Measurements from ENCODE around the gene CRYL1. TPM values are rescaled to one million over a fixed set of nuclear protein-coding genes. Genes with fewer than 3 reads are reported as not detected.

CRYL1 gene
- total and polyA plus RNA-seq, 2 of the 4 experiments (the other 2 are of a cell fraction) = 11.7 to 16.4 TPM

- BruUV-seq (replicated peaks) = no TSS peak
- CTCF ChIA-PET = no interaction called here
These were observed 110.0 kb downstream of the CRYL1 start for GRCh38 chr13:20415694-20416107.

More at GRCh38 chr13:20415694-20416107, 110.0 kb downstream of the CRYL1 start:
- peaks cover 6% of the 10 kb centered on the region; the same call in 1 of the 2 replicates for H3K9me1 ChIP-seq (ENCODE audit: insufficient read depth, low read length)
- no peak for TF ChIP-seq MAZ (IDR thresholded peaks at IDR 0.05; ENCODE audit: borderline replicate concordance, low read depth, low read length)
- TF ChIP-seq USF2 (IDR thresholded peaks at IDR 0.05; ENCODE audit: low read depth, low read length) = no peak
- TF ChIP-seq CEBPB (IDR thresholded peaks at IDR 0.05; ENCODE audit: low read depth, low read length) = no peak
- no peak for TF ChIP-seq ELK1 (IDR thresholded peaks at IDR 0.05; ENCODE audit: borderline replicate concordance, low read depth, low read length)
- TF ChIP-seq POLR2A (IDR thresholded peaks at IDR 0.05; ENCODE audit: low read depth, low read length) = no peak
- no peak for TF ChIP-seq RFX5 (IDR thresholded peaks at IDR 0.05; ENCODE audit: low read depth, low read length)
- TF ChIP-seq BHLHE40 (IDR thresholded peaks at IDR 0.05; ENCODE audit: low read depth, low read length) = no peak
- TF ChIP-seq MXI1 (IDR thresholded peaks at IDR 0.05; ENCODE audit: borderline replicate concordance, low read depth, low read length) = no peak
- no peak for TF ChIP-seq CHD1 (IDR thresholded peaks at IDR 0.05; ENCODE audit: low read depth, low read length)
- no peak for TF ChIP-seq MAFK (IDR thresholded peaks at IDR 0.05; ENCODE audit: low read depth, low read length)
- no peak for TF ChIP-seq RCOR1 (IDR thresholded peaks at IDR 0.05; ENCODE audit: insufficient replicate concordance, low read length)
- TF ChIP-seq NFE2L2 (IDR thresholded peaks at IDR 0.05; ENCODE audit: low read depth, low read length) = no peak
- TF ChIP-seq FOS (IDR thresholded peaks at IDR 0.05; ENCODE audit: low read depth, low read length) = no peak
- TF ChIP-seq RAD21 (IDR thresholded peaks at IDR 0.05; ENCODE audit: low read length) = no peak
- TF ChIP-seq CTCF (conservative IDR thresholded peaks at IDR 0.05; ENCODE audit: low read depth, low read length) = no peak
- TF ChIP-seq SMC3 (IDR thresholded peaks at IDR 0.05; ENCODE audit: low read depth, low read length) = no peak
- H3K4me1 ChIP-seq (ENCODE audit: control insufficient read depth, insufficient read depth, low read length) = peaks cover 7% of the 10 kb centered on the region
- H3K4me3 ChIP-seq (ENCODE audit: insufficient read depth, low read depth, low read length) = no peak overlapping the region
- H3K18ac ChIP-seq (ENCODE audit: low read depth, low read length) = no peak overlapping the region
- H2BK120ac ChIP-seq (ENCODE audit: low read depth, low read length) = no peak overlapping the region
- H2BK20ac ChIP-seq (ENCODE audit: low read depth, low read length) = no peak overlapping the region
- H4K20me1 ChIP-seq (ENCODE audit: insufficient read depth, low read length) = peaks cover 8% of the 10 kb centered on the region
- in situ Hi-C loops (cut with MboI; ENCODE audit: low sequenced_read_pairs) (no loop called here), dilution Hi-C loops (cut with HindIII; ENCODE audit: low sequenced_read_pairs, unreplicated experiment) (no loop called here), intact Hi-C loops (cut with micrococcal nuclease) (no loop called here)
- peaks cover 9% of the 10 kb centered on the region for H3K27me3 ChIP-seq (ENCODE audit: control insufficient read depth, insufficient read depth, low read length)
- H2AK5ac ChIP-seq (ENCODE audit: low read depth, low read length) = peak overlapping the region; percentile 30; the same call in 1 of the 2 replicates
- no peak overlapping the region for H2BK5ac ChIP-seq (ENCODE audit: low read depth, low read length, poor library complexity, severe bottlenecking)
- H2AK9ac ChIP-seq (replicated peaks; ENCODE audit: low read depth, low read length, poor library complexity) = no peak overlapping the region
- H3K36me3 ChIP-seq (ENCODE audit: control insufficient read depth, insufficient read depth, low read length) = no peaks in the 10 kb centered on the region
- no peak overlapping the region for H2AFZ ChIP-seq (replicated peaks; ENCODE audit: low read length, poor library complexity)
- no peak overlapping the region for H3K9ac ChIP-seq (ENCODE audit: low read depth, low read length)
- H3K14ac ChIP-seq (replicated peaks; ENCODE audit: low read depth, low read length) = no peak overlapping the region
- 94% methylated on average over 6 of the region's 27 CpGs; no CpG with 5 or more reads in 1 of the 2 experiments for WGBS, 2 experiments (ENCODE audit: extremely low coverage in 2 of 2, insufficient read length in 1 of 2)
- no peak overlapping the region for H3K4me2 ChIP-seq (ENCODE audit: low read depth, low read length)
- H3K9me3 ChIP-seq (ENCODE audit: control insufficient read depth, insufficient read depth, low read length) = no peaks in the 10 kb centered on the region
- ATAC-seq (ENCODE audit: low read depth) (no peak), DNase-seq (no peak)
- H4K8ac ChIP-seq (ENCODE audit: low read depth in 2 of 2, low read length in 2 of 2) = no peak overlapping the region
- POLR2A ChIA-PET (ENCODE audit: unreplicated experiment) = no interaction called here
- no peak overlapping the region for H4K91ac ChIP-seq (ENCODE audit: insufficient read depth, low read depth, low read length)
- H3K79me1 ChIP-seq (ENCODE audit: low read depth in 1 of 2, low read length in 2 of 2) = no peaks in the 10 kb centered on the region
- H3K56ac ChIP-seq (ENCODE audit: extremely low read depth, insufficient read depth, low read length) = no peak overlapping the region
- H3K27ac ChIP-seq (ENCODE audit: insufficient read depth, low read length) = no peak overlapping the region
- no peak overlapping the region for H3K4ac ChIP-seq (ENCODE audit: low read depth, low read length)
- H2BK15ac ChIP-seq (ENCODE audit: low read depth, low read length) = no peak overlapping the region
- H3K23ac ChIP-seq (ENCODE audit: low read depth, low read length) = no peak overlapping the region
- no peak overlapping the region for H4K5ac ChIP-seq (ENCODE audit: low read depth, low read length)
